H1 (cell line): ENCODE measurements around the gene SPOCK1. TPM values are rescaled to one million over a fixed set of nuclear protein-coding genes. Genes with fewer than 3 reads are reported as not detected.

Experiments used
- CTCF ChIA-PET: fragments of 300-600 bp; sonication (Branson Sonifier 250); formaldehyde crosslinking; loops from one replicate; lab custom pipeline; 2021; ENCODE audit not compliant: partially characterized antibody; lab: Charles Lee
- POLR2A ChIA-PET: fragments of 300-600 bp; sonication (Branson Sonifier 250); formaldehyde crosslinking; loops from one replicate; lab custom pipeline; 2021; ENCODE audit warnings: inconsistent platforms; ENCODE audit not compliant: partially characterized antibody; lab: Charles Lee
- DNase-seq, 2 experiments: peaks; one replicate each; pipeline versions ENCODE4 v3.0.0 to v3.0.0-alpha.2; 2010 to 2022; ENCODE audit warnings: low spot score in 2 of 2, low read depth in 1 of 2, mixed read lengths in 1 of 2
- FAIRE-seq: peaks from 2 replicates; lab custom pipeline; 2011; peaks lifted over from hg19 to GRCh38; lab: Jason Lieb, UNC
- H2AFZ ChIP-seq: 2 replicates; pipeline ENCODE4 v1.8.1; 2012; ENCODE audit warnings: low read length, inconsistent platforms
- H2AK5ac ChIP-seq: 2 replicates; pipeline ENCODE4 v1.6.1; 2013; ENCODE audit warnings: low read depth, low read length
- H2BK120ac ChIP-seq: replicated peaks from 2 replicates; pipeline ENCODE3; 2013; ENCODE audit warnings: low read depth, low read length, inconsistent platforms
- H2BK12ac ChIP-seq: 2 replicates; pipeline ENCODE4 v1.6.1; 2013; ENCODE audit warnings: low read depth, low read length
- H2BK15ac ChIP-seq: 2 replicates; pipeline ENCODE4 v1.6.1; 2013; ENCODE audit warnings: low read length
- H2BK20ac ChIP-seq: 2 replicates; pipeline ENCODE4 v1.6.1; 2013; ENCODE audit warnings: low read length
- H2BK5ac ChIP-seq: 2 replicates; pipeline ENCODE4 v1.6.1; 2013; ENCODE audit warnings: low read depth, low read length
- H3K14ac ChIP-seq: 2 replicates; pipeline ENCODE4 v1.6.1; 2013; ENCODE audit warnings: inconsistent platforms; ENCODE audit not compliant: insufficient read length
- H3K18ac ChIP-seq: 2 replicates; pipeline ENCODE4 v1.6.1; 2013; ENCODE audit warnings: low read length; ENCODE audit errors: extremely low read depth
- H3K23ac ChIP-seq: 2 replicates; pipeline ENCODE4 v1.6.1; 2013; ENCODE audit warnings: inconsistent platforms; ENCODE audit not compliant: insufficient read length
- H3K23me2 ChIP-seq: 2 replicates; pipeline ENCODE4 v1.6.1; 2013; ENCODE audit warnings: low read depth, low read length
- H3K27ac ChIP-seq: 2 replicates; pipeline ENCODE4 v1.6.1; 2011; ENCODE audit warnings: low read depth, low read length, inconsistent platforms
- H3K27me3 ChIP-seq, 4 experiments: replicated peaks in 1 of 4; 1 replicate in 1 of 4; 2 replicates in 3 of 4; pipeline versions ENCODE4 v1.6.1 to v1.8.1; 2011 to 2013; ENCODE audit warnings: low read length in 3 of 4, mild to moderate bottlenecking in 3 of 4, inconsistent platforms in 2 of 4, mixed read lengths in 2 of 4, moderate library complexity in 1 of 4; ENCODE audit not compliant: control insufficient read depth in 3 of 4, insufficient read depth in 3 of 4; ENCODE audit errors: extremely low read depth in 1 of 4
- H3K36me3 ChIP-seq, 4 experiments: 2 replicates each; pipeline versions ENCODE4 v1.6.1 to v1.8.1; 2011 to 2013; ENCODE audit warnings: mild to moderate bottlenecking in 4 of 4, low read length in 3 of 4, moderate library complexity in 2 of 4, control low read depth in 1 of 4, inconsistent platforms in 1 of 4; ENCODE audit not compliant: insufficient read depth in 4 of 4, control insufficient read depth in 2 of 4
- H3K4ac ChIP-seq: replicated peaks from 2 replicates; pipeline ENCODE3; 2013; ENCODE audit warnings: low read length, low read depth, mixed read lengths, inconsistent platforms; ENCODE audit not compliant: insufficient read length
- H3K4me1 ChIP-seq, 4 experiments: replicated peaks in 1 of 4; 1 replicate in 1 of 4; 2 replicates in 3 of 4; pipeline versions ENCODE4 v1.6.1 to v1.8.1; 2011 to 2013; ENCODE audit warnings: low read length in 3 of 4, inconsistent platforms in 2 of 4, mixed read lengths in 1 of 4; ENCODE audit not compliant: insufficient read depth in 4 of 4, control insufficient read depth in 3 of 4
- H3K4me2 ChIP-seq, 2 experiments: 2 replicates each; pipeline versions ENCODE4 v1.6.1 to v1.8.1; 2011 to 2013; ENCODE audit warnings: low read depth in 2 of 2, low read length in 2 of 2, control low read depth in 1 of 2, inconsistent platforms in 1 of 2, mild to moderate bottlenecking in 1 of 2; ENCODE audit not compliant: insufficient read depth in 1 of 2
- H3K4me3 ChIP-seq, 4 experiments: fragments of 200-600, 300-600 bp in 1 of 4; sonication (generic), shearing (Covaris generic), sonication (Bioruptor Twin) in 1 of 4; 2 replicates each; pipeline versions ENCODE4 v1.5.1 to v1.8.1; 2011 to 2016; ENCODE audit warnings: low read length in 4 of 4, low read depth in 3 of 4, control low read depth in 2 of 4, inconsistent platforms in 2 of 4, mild to moderate bottlenecking in 2 of 4, mixed read lengths in 1 of 4, moderate library complexity in 1 of 4; ENCODE audit not compliant: insufficient read depth in 2 of 4; ENCODE audit errors: extremely low read depth in 1 of 4
- H3K56ac ChIP-seq: replicated peaks from 2 replicates; pipeline ENCODE3; 2013; ENCODE audit warnings: low read depth, mild to moderate bottlenecking, mixed read lengths, low read length, inconsistent platforms; ENCODE audit not compliant: insufficient read length
- H3K79me1 ChIP-seq: 2 replicates; pipeline ENCODE4 v1.6.1; 2013; ENCODE audit warnings: low read depth, low read length, control low read depth
- H3K79me2 ChIP-seq, 2 experiments: 2 replicates each; pipeline versions ENCODE4 v1.6.1 to v1.8.1; 2012 to 2013; ENCODE audit warnings: low read length in 2 of 2, mild to moderate bottlenecking in 2 of 2, inconsistent platforms in 1 of 2; ENCODE audit not compliant: insufficient read depth in 2 of 2, control insufficient read depth in 1 of 2
- H3K9ac ChIP-seq, 4 experiments: replicated peaks in 1 of 4; 1 replicate in 1 of 4; 2 replicates in 3 of 4; pipeline versions ENCODE4 v1.6.1 to v1.8.1; 2011 to 2013; ENCODE audit warnings: low read depth in 3 of 4, low read length in 3 of 4, control low read depth in 2 of 4, mild to moderate bottlenecking in 2 of 4, moderate library complexity in 2 of 4, inconsistent platforms in 1 of 4; ENCODE audit errors: extremely low read depth in 1 of 4
- H3K9me3 ChIP-seq, 2 experiments: 2 replicates each; pipeline versions ENCODE4 v1.6.1 to v1.8.1; 2012 to 2013; ENCODE audit warnings: mild to moderate bottlenecking in 2 of 2, moderate library complexity in 2 of 2, control low read depth in 1 of 2, inconsistent platforms in 1 of 2, low read depth in 1 of 2, low read length in 1 of 2, mixed read lengths in 1 of 2; ENCODE audit not compliant: insufficient read depth in 2 of 2
- H4K20me1 ChIP-seq, 2 experiments: replicated peaks in 1 of 2; 2 replicates each; pipeline versions ENCODE3 to v1.8.1; 2011 to 2013; ENCODE audit warnings: inconsistent platforms in 2 of 2, low read length in 2 of 2, mild to moderate bottlenecking in 1 of 2; ENCODE audit not compliant: insufficient read depth in 2 of 2, control insufficient read depth in 1 of 2
- H4K5ac ChIP-seq: 2 replicates; pipeline ENCODE4 v1.6.1; 2013; ENCODE audit warnings: low read length, low read depth, mixed read lengths, inconsistent platforms; ENCODE audit not compliant: insufficient read length
- H4K8ac ChIP-seq: 2 replicates; pipeline ENCODE4 v1.8.0; 2013; ENCODE audit warnings: mild to moderate bottlenecking, moderate library complexity, low read length, inconsistent platforms; ENCODE audit not compliant: insufficient read depth; ENCODE audit errors: extremely low read depth
- H4K91ac ChIP-seq: replicated peaks from 2 replicates; pipeline ENCODE3; 2013; ENCODE audit warnings: low read length, mixed read lengths, inconsistent platforms; ENCODE audit not compliant: insufficient read length
- CBX8 ChIP-seq: fragments of 300-800, 300-1000 bp; sonication (generic); IDR thresholded peaks from 2 replicates; pipeline ENCODE4 v1.7.1; 2016; ENCODE audit warnings: low read depth, low read length, borderline replicate concordance
- JUND ChIP-seq: IDR thresholded peaks from 2 replicates; pipeline ENCODE4 v1.6.1; 2011; ENCODE audit warnings: mild to moderate bottlenecking, improper control_type of control experiment, low read length
- NANOG ChIP-seq: IDR thresholded peaks from 2 replicates; pipeline ENCODE4 v1.6.1; 2011; ENCODE audit warnings: low read length, low read depth, mild to moderate bottlenecking, inconsistent platforms; ENCODE audit not compliant: insufficient read depth, poor library complexity, severe bottlenecking
- RNF2 ChIP-seq: fragments of 200-900, 300-1000 bp; sonication (generic); IDR thresholded peaks from 2 replicates; pipeline ENCODE4 v1.7.1; 2016; ENCODE audit warnings: borderline replicate concordance, low read depth, mild to moderate bottlenecking, antibody characterized with exemption, low read length; ENCODE audit not compliant: poor library complexity, severe bottlenecking; ENCODE audit errors: missing control alignments
- WGBS, 2 experiments: shearing (Covaris generic) in 1 of 2; methylation state at CpG; one replicate each; pipeline versions ENCODE4 v1.1.6 to v1.1.7; 2013 to 2015; ENCODE audit warnings: low lambda C conversion rate in 2 of 2, mixed read lengths in 2 of 2, inconsistent platforms in 1 of 2, low coverage in 1 of 2, missing lambda C conversion rate in 1 of 2; ENCODE audit not compliant: insufficient replicate concordance in 2 of 2, insufficient coverage in 1 of 2, insufficient read length in 1 of 2; ENCODE audit errors: extremely low coverage in 1 of 2, missing lambda C conversion rate in 1 of 2; 5-methylcytosine and 5-hydroxymethylcytosine counted together
- polyA plus RNA-seq, 7 experiments: library from polyadenylated mRNA; depleted of rRNA in 3 of 7; stranded (reverse) in 5 of 7; unstranded in 2 of 7; fragments of >200 nt in 5 of 7; fragments of 200-250 nt in 2 of 7; gene quantifications; 1 replicate in 5 of 7; 2 replicates in 1 of 7; 4 replicates in 1 of 7; pipeline versions ENCODE4 v1.2.1 to v1.2.3, GENCODE V29; 2011 to 2013; ENCODE audit warnings: missing spikeins in 2 of 7, mixed read lengths in 2 of 7
- total RNA-seq: library from RNA; stranded (reverse); fragmentation: NEBNext Ultra II Directional; extraction: Animal tissue kit (Norgen Biotek cat#: 25700); gene quantifications from 2 replicates; pipeline ENCODE4 v1.2.1, GENCODE V29; 2021

The SPOCK1 gene
- total and polyA plus RNA-seq, 2 of the 8 experiments (the other 6 are each of a cell fraction or from before 2014, with no cell fraction given): 6.9 to 18.1 TPM

GRCh38 chr5:137082951-137083350 lies 416.2 kb downstream of the SPOCK1 start:
- Histone ChIP-seq H3K27ac (no peak overlapping the region), H2BK15ac (no peak overlapping the region), H2BK20ac (no peak overlapping the region), H3K79me1 (no peaks in the 10 kb centered on the region), H2BK120ac (no peak overlapping the region), H2AK5ac (no peak overlapping the region), H3K36me3 (no peaks in the 10 kb centered on the region), H3K27me3 (no peaks in the 10 kb centered on the region), H3K79me2 (no peaks in the 10 kb centered on the region), H3K4ac (no peak overlapping the region), H3K9ac (no peak overlapping the region), H3K14ac (no peak overlapping the region), H3K18ac (no peak overlapping the region), H4K91ac (no peak overlapping the region), H3K4me3 (no peak overlapping the region), H2AFZ (no peak overlapping the region), H2BK12ac (no peak overlapping the region), H3K56ac (no peak overlapping the region), H3K4me1 (peaks cover 0 to 8% (median 5%) of the 10 kb centered on the region in 4 experiments; a peak in 3 of 7 replicates), H4K5ac (no peak overlapping the region), H3K4me2 (no peak overlapping the region), H3K9me3 (no peaks in the 10 kb centered on the region), H3K23ac (no peak overlapping the region), H2BK5ac (no peak overlapping the region), H3K23me2 (no peaks in the 10 kb centered on the region; the same call in 1 of the 2 replicates), H4K20me1 (no peaks in the 10 kb centered on the region), H4K8ac (no peak overlapping the region)
- FAIRE-seq (no peak), DNase-seq (no peak)
- WGBS, 2 experiments: 82% methylated on average over 6 of the region's 6 CpGs; no CpG with 5 or more reads in 1 of the 2 experiments
- POLR2A ChIA-PET: no interaction called here
- TF ChIP-seq RNF2 (no peak), JUND (no peak), CBX8 (no peak), NANOG (no peak)
- CTCF ChIA-PET: interaction anchor here (0.9 to 5.9 kb wide), 8 partner anchors 6 to 238 kb away, joined by 3 to 53 read pairs (median 4); no protein-coding TSS in a partner anchor
